MV-4-11 (cell line): Measurements from ENCODE around the gene TXN.
"Not testable (repeated sequence)": the region's sequence is repeated elsewhere in the genome, so short reads cannot be mapped to it uniquely, and the experiment has no call there.

Experiments used
- DNase-seq: peaks from one replicate; lab custom pipeline; 2025; lab: John Stamatoyannopoulos, UW

TXN gene

GRCh38 chr9:110208031-110208430 lies 48.3 kb downstream of the TXN start, which contains the start of gene C9orf152:
TSS of gene C9orf152 (minus strand) at chr9:110208159. CDS start at chr9:110207579, 580 bp downstream.
- DNase-seq, result no peak

- no peak for DNase-seq
These were observed 49.2 kb downstream of the TXN start for GRCh38 chr9:110207071-110207641.

- DNase-seq, result no peak
These were observed 49.9 kb downstream of the TXN start for GRCh38 chr9:110206389-110206788.

GRCh38 chr9:110205612-110206011 lies 50.7 kb downstream of the TXN start:
- DNase-seq, result not testable (repeated sequence)

GRCh38 chr9:110202232-110202631 lies 54.1 kb downstream of the TXN start:
- no peak for DNase-seq

- no peak for DNase-seq
These were observed 56.7 kb downstream of the TXN start for GRCh38 chr9:110199643-110200042.

- no peak for DNase-seq
These were observed 58.0 kb downstream of the TXN start for GRCh38 chr9:110198357-110198756.

GRCh38 chr9:110197330-110198187 lies 58.7 kb downstream of the TXN start:
- no peak for DNase-seq

- not testable (repeated sequence) for DNase-seq
These were observed 60.2 kb downstream of the TXN start for GRCh38 chr9:110196084-110196499.
